Natural killer cell treated with Interleukin-12 subunit alpha and Interleukin-12 subunit beta and Interleukin-15 and Interleukin-18, amount 100 ng/mL, for 72 hours (primary cell): ENCODE results near the gene MAP4K2. TPM values are rescaled to one million over a fixed set of nuclear protein-coding genes. Genes with fewer than 3 reads are reported as not detected.

Source experiments
- ATAC-seq, 2 donors: fragments of 150-1000 bp; cut with Tn5 transposase in 1 of 2; sonication (Bioruptor Pico), chemical (Tn5 transposase) in 1 of 2; 2 replicates each; pipeline ENCODE4 v1.10.0; 2021
- DNase-seq: peaks from one replicate; pipeline ENCODE4 v3.0.0; 2022; ENCODE audit warnings: low spot score
- H3K27ac Mint-ChIP-seq, 2 donors: 1 replicate in 1 of 2; 2 replicates in 1 of 2; pipeline ENCODE4 v1.8.0; 2022; ENCODE audit warnings: mixed read lengths in 2 of 2, mild to moderate bottlenecking in 1 of 2, moderate library complexity in 1 of 2
- H3K27me3 Mint-ChIP-seq, 2 donors: 1 replicate in 1 of 2; 2 replicates in 1 of 2; pipeline ENCODE4 v1.8.0; 2022; ENCODE audit warnings: mixed read lengths in 2 of 2
- H3K36me3 Mint-ChIP-seq: one replicate; pipeline ENCODE4 v1.8.0; 2022; ENCODE audit warnings: mixed read lengths
- H3K4me1 Mint-ChIP-seq, 2 donors: 1 replicate in 1 of 2; 2 replicates in 1 of 2; pipeline ENCODE4 v1.8.0; 2022; ENCODE audit warnings: low read depth in 2 of 2, mixed read lengths in 2 of 2, mild to moderate bottlenecking in 1 of 2
- H3K4me3 Mint-ChIP-seq: one replicate; pipeline ENCODE4 v1.8.0; 2022; ENCODE audit warnings: mixed read lengths
- H3K9me3 Mint-ChIP-seq: 2 replicates; pipeline ENCODE4 v1.8.0; 2022; ENCODE audit warnings: mixed read lengths
- total RNA-seq, 2 donors: library from RNA; stranded (reverse); gene quantifications; one replicate each; pipeline ENCODE4 v1.2.3, GENCODE V29; 2022

The MAP4K2 gene
- total RNA-seq, 2 donors from 2014 or later = 17.6 to 47.1 TPM

DNA sequence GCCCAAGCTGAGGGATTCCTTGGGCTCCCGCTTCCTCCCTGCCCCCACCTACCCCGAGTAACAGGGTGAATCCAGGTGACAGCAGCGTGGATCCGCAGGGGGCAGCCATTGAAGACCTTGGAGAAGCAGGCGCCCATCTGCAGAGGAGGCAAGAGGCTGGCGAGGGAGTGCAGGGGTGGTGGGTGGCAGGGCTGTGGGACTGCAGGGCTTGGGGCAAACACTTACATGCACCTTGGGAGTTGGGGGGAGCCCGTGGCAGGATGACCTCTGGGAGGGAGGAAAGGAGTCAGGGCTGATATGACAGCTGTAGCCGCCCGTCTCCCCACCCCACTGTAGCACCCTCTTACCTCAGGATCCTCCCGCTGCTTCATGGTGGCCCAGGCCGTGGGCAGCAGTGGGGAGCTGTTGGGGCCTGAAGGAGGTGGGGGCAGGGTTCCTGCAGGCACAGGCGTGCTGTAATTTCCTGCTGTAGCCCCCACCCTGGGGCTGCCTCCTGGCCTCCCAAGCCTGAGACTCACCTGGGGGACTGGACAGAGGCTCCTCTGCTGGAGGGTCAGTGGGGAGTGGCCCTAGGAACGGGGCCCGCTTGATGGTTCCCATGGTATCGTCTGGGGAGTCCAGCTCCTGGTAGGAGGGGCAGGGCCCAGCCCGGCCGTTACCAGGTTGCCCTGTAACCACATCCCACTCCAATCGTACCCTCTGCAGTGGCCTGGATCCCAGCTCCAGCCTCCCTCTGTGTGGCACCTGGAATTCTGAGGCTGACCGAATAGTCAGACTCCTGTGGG, 6.1 kb downstream of the MAP4K2 start:
- Mint-ChIP-seq H3K4me3 (no peak overlapping the region), H3K27ac (no peak overlapping the region), H3K27me3 (no peaks in the 10 kb centered on the region), H3K4me1 (peaks cover 0 to 4% of the 10 kb centered on the region in 2 donors), H3K9me3 (no peaks in the 10 kb centered on the region), H3K36me3 (no peaks in the 10 kb centered on the region)
- DNase-seq (peak; percentile 56), ATAC-seq (no peak)

DNA sequence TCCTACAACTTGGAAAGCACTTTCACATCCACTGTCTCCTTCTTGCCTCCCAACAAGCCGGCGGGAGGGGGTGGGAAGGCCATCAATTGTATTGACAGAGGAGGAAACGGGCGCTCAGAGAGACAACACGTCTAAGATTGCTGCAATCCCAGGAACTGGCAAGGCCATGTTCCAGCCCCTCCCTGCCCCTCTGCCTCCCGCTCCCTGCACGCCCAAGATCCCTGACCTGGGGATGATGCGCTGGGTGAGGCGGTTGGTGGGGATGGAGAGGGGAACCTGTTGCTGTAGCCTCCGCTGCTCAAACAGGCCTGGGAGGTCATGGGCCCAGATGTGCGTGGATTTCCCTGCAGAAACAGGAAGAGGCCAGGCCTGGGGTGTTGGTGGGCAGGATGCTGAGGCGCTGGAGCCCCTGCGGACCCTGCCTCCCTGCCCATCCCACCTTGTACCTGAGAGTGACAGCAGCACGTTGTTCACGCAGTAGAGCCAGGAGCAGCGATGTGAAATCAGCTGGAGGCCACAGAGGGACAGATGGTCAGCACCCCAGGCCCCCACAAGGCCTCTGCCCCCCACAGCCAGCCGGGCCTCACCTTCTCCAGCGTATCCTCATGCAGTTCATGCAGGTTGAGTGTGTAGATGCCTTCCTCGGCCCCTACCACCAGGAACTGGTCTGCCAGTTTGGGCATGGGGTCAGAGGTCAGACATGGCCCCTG, 6.8 kb downstream of the MAP4K2 start:
- ATAC-seq (no peak), DNase-seq (peak; percentile 32)
- Mint-ChIP-seq H3K27ac (no peak overlapping the region), H3K4me1 (peaks cover 0 to 4% of the 10 kb centered on the region in 2 donors), H3K27me3 (no peaks in the 10 kb centered on the region), H3K4me3 (no peak overlapping the region), H3K36me3 (no peaks in the 10 kb centered on the region), H3K9me3 (no peaks in the 10 kb centered on the region)

DNA sequence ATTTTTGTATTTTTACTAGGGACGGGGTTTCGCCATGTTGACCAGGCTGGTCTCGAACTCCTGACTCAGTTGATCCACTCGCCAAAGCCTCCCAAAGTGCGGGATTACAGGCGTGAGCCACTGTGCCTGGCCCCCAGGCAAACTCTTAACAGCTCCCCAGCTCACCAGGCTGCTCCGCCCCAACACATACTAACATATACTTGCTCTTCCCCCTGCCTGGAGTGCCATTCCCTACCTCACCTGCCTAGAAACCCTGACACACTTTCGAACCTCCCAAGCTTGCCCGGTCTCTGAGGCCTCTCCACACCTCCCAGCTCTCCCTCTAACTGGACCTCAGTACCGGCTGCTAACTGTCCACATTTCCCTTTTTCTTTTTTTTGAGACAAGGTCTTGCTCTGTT, 8.5 kb downstream of the MAP4K2 start:
- DNase-seq = peak; percentile 41
- Mint-ChIP-seq H3K27me3 (no peaks in the 10 kb centered on the region), H3K27ac (peak overlapping the region in 1 of 2 donors; percentile 24), H3K36me3 (no peaks in the 10 kb centered on the region), H3K4me3 (no peak overlapping the region), H3K4me1 (peaks cover 0 to 4% of the 10 kb centered on the region in 2 donors), H3K9me3 (no peaks in the 10 kb centered on the region)
- ATAC-seq = no peak

DNA sequence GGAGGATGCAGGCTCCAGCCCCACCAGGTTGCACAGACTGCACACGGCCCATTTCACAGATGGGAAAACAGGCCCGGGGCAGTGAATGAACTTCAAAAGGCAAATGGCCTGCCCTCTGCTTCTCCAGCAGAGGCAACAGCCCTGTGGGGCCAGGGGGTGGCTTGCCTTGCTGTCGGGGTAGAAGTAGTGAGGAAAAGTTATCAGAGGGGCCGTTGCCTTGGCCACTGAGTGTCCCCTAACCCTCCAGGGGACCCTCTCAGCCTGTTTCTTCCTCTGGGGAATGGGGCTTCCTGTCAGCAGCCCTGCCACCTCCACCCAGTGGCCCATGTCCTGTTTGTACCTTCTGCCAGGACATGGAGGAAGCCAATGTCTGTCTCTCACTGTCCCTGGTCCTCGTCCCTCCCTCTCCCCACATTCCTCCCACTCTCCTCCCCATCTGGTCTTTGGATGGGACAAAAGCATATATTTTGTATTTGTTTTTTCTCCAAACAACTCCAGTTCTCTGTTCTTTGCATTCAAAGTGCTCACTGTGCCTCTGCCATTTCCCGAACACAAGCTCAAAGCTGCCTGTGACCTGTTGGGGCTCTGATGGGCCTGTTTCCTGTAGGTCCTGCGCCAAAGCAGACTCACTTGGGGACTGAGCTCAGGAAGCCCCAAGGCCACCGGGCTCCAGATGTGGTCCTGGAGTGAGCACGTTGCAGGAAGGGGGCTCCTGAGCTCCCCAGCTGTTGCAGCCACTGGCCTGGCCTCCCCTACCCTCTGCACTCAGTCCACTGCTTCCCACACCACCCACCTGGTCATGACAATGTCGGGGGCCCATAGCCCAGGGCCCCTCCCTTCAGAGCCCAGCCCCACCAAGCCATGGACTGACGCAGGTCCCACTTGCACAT, 9.5 kb downstream of the MAP4K2 start:
- Mint-ChIP-seq H3K4me3 (no peak overlapping the region), H3K36me3 (no peaks in the 10 kb centered on the region), H3K27ac (no peak overlapping the region), H3K4me1 (peaks cover 0 to 4% of the 10 kb centered on the region in 2 donors), H3K9me3 (no peaks in the 10 kb centered on the region), H3K27me3 (no peaks in the 10 kb centered on the region)
- ATAC-seq (no peak), DNase-seq (peak; percentile 53)

DNA sequence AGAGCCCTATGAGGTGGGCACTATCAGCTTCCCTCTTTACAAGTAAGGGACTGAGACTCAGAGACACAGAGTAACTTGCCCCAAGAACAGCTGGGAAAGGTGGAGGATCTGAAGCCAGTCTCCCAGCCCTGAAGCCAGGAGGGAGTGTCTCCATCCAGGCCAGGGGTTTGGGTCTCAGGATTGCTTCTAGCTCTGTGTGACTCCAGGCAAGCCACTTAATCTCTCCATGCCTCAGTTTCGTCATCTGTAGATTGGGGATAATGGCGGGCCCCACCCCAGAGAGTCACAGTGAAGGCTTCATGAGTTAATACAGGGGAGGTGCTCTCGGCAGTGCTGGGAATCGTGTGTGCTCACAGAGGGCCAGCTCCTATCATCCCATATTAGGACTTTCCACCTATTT, 10.5 kb downstream of the MAP4K2 start:
- Mint-ChIP-seq H3K9me3 (no peaks in the 10 kb centered on the region), H3K27ac (no peak overlapping the region), H3K4me1 (peaks cover 0 to 4% of the 10 kb centered on the region in 2 donors), H3K4me3 (no peak overlapping the region), H3K36me3 (no peaks in the 10 kb centered on the region), H3K27me3 (no peaks in the 10 kb centered on the region)
- DNase-seq (peak; percentile 28), ATAC-seq (no peak)

DNA sequence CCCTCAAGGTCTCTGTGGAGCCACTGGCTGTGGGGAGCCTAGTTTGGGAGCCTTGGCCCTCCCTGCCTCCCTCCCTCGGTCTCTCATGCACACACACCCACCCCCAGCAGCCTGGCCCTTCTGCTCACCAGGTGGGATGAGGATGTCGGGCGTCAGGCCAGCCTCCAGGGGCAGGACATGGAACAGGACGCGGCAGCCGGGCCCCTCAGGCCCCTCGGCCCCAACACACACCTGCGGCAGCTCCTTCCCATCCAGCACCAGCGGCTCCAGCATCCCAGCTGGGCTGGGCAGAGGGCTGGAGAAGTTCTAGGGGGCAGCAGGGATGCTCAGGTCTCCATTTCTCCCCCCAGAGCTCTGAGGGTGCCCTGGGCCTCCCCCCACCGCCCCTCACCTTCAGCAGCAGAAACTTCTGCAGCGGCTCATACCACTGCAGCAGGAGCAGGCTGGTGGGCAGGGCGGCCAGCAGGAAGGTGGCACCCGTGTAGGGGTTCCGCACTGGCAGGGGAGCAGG, 11.2 kb downstream of the MAP4K2 start:
- no peak overlapping the region for H3K27ac Mint-ChIP-seq
- no peaks in the 10 kb centered on the region for H3K36me3 Mint-ChIP-seq
- ATAC-seq (no peak), DNase-seq (peak; percentile 51)
- H3K4me3 Mint-ChIP-seq = no peak overlapping the region
- H3K27me3 Mint-ChIP-seq = no peaks in the 10 kb centered on the region
- H3K4me1 Mint-ChIP-seq = peaks cover 0 to 4% of the 10 kb centered on the region in 2 donors
- no peaks in the 10 kb centered on the region for H3K9me3 Mint-ChIP-seq

DNA sequence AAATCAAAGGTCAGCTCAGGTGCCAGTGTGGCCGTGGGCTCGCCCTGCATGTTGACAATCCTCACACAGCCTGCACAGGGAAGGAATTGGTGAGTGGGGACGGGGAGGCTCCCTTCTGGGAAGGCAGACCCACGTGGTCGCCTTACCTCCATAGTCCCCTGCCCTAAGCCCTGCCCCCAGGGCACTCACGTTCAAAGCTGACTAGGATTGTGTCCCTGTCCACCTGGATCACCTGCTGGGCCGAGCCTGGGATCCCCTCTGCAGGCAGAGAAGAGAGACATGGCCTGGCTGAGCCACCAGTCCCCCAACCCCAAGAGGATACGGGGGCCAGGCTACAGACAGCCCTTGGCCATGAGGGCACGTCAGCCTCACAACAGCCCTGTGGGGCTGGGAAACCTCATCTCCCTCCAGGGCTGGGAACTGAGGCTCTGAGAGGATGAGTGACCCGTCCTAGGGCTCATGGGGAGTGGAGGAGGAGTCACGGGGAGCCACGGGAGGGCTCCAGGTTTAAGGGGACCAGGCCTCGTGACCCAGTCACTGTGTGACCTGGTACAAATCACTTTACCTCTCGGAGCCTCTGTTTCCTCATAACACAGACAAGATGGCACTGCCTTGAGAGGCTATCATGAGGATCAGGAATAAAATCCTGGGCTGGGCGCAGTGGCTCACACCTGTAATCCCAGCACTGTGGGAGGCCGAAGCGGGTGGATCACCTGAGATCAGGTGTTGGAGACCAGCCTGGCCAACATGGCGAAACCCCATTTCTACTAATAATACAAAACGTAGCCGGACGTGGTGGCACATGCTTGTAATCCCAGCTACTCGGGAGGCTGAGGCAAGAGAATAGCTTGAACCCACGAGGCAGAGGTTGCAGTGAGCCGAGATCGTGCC, 12.6 kb downstream of the MAP4K2 start:
- Mint-ChIP-seq H3K36me3 (no peaks in the 10 kb centered on the region), H3K27me3 (no peaks in the 10 kb centered on the region), H3K27ac (no peak overlapping the region), H3K4me1 (peaks cover 0 to 4% of the 10 kb centered on the region in 2 donors), H3K9me3 (no peaks in the 10 kb centered on the region), H3K4me3 (no peak overlapping the region)
- ATAC-seq = no peak
- DNase-seq = peak; percentile 52

DNA sequence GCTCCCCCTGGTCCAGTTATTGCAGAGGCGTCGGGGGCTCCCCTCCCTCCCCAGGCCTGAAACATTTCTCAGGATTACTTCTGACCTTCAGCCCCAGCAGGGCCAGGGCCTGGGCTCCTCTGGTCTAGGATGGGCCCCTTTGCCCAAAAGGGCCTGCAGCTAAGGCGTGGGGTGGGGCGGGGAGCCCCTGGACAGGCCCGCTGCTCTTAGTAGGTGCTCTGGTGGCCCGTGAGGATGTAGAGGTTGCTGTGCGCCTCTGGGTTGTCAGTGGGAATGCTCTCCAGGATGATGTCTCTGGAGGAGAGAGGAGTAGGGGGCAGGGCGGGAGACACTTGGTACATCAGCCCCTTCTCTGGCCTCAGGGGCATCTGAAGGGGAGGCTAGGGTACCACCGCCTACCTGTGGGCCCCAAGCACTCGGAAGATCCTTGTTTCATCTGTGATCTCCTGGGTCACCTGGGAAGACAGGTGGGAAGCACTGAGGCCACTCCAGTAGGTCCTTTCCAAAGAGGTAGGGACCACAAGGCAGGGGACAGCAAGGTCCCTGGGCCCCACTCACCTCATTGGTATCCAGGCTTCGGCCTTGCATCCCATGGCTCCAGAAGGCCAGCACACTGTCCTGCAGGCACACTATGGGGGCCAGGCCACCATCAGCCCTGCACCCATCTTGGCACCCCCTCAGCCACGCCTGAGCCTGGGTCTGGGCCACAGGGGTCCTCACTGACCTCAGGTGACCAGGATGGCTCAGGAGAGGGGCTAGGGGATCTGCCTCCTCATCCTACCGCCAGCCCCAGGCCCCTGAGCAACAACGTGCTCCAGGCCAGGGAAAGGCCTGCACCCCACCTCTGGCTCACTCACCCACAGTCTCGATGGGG, 13.4 kb downstream of the MAP4K2 start:
- H3K27me3 Mint-ChIP-seq = no peaks in the 10 kb centered on the region
- H3K36me3 Mint-ChIP-seq = no peaks in the 10 kb centered on the region
- ATAC-seq (no peak), DNase-seq (peak; percentile 54)
- H3K4me3 Mint-ChIP-seq = no peak overlapping the region
- no peaks in the 10 kb centered on the region for H3K4me1 Mint-ChIP-seq
- H3K9me3 Mint-ChIP-seq = no peaks in the 10 kb centered on the region
- H3K27ac Mint-ChIP-seq = no peak overlapping the region

DNA sequence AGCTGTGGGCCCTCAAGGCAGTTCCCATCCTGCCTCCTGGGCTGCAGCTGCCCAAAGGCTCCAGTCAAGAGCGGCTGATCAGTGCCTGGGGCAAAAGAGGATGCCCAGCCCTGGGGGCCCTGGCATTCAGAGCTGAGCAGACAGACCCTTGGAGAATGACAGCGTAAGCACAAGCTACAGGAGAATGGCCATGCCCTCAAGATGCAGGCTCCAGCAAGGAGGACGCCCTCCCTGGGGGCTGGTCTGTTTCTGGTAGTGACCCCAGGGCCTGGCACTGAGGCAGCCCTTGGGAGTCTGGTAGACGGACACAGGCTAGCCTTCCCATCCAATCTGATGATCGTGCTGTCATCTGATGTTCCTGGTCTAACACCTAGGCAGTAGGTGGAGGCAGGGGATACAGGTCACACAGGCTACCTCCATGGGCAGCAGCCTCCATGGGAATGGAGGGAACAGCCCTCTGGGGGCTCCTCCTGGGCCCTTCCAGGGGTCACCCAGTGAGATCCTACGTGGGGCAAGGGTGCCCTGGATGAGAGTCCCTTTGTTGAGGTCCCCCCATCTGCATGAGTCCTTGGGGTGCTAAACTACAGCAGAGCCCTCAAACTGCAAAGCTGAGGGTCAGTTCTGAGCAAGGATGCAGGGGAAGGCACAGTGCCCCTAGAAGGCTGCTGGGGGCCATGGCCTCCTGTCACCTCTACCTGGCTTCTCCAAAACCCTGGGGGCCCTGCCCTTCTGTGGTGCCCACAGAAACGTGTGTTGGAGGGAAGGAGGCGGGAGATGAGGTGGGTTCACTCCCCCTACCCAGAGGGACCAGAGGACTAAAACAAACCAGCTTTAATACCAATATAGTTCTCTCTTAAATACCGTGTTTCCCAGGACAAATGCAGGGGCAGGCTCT, 14.4 kb downstream of the MAP4K2 start:
- ATAC-seq (no peak), DNase-seq (peak; percentile 54)
- Mint-ChIP-seq H3K9me3 (no peaks in the 10 kb centered on the region), H3K36me3 (no peaks in the 10 kb centered on the region), H3K27ac (no peak overlapping the region), H3K4me1 (no peaks in the 10 kb centered on the region), H3K27me3 (no peaks in the 10 kb centered on the region), H3K4me3 (no peak overlapping the region)

DNA sequence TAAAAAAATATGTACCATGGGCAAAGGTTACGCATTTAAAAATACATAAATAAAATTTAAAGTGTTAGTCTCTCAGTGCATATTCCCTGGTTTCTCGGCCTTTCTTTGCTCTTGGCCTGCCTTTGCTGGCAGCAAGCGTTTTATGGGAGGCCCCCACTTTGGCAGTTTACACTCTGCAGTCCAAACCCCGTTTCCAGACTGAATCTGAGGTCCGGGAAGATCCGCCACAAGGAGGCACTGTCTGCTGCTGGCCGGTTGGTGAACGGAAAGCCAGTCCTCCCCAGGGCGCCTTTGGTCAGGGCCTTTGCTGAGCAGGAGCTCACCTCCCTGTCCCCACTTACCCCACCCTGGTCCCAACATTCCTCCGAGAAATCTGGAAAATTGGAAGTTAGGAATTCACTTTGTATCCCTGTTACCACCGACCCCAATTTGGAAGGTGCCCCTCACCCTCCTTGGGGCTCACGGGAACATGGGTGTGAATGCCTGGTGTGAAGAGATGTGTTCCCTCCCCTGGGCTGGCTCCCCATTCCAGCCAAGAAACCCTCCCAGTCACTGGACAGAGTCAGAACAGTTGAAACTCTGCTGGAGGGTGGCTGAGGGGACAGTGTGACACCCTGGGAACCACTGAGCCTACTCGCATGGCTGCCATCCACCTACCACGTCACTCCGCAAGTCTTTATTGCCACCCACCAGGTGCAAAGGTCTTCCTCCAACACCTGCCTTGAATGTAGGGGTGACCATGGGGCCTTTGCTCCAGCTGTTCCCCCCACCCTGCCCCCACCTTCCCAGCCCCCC, 15.3 kb downstream of the MAP4K2 start:
- no peaks in the 10 kb centered on the region for H3K27me3 Mint-ChIP-seq
- peak; percentile 62 for DNase-seq
- no peaks in the 10 kb centered on the region for H3K36me3 Mint-ChIP-seq
- no peaks in the 10 kb centered on the region for H3K9me3 Mint-ChIP-seq
- H3K4me1 Mint-ChIP-seq = no peaks in the 10 kb centered on the region
- peak; percentile 39 to 70 for ATAC-seq
- no peak overlapping the region for H3K27ac Mint-ChIP-seq
- no peak overlapping the region for H3K4me3 Mint-ChIP-seq

DNA sequence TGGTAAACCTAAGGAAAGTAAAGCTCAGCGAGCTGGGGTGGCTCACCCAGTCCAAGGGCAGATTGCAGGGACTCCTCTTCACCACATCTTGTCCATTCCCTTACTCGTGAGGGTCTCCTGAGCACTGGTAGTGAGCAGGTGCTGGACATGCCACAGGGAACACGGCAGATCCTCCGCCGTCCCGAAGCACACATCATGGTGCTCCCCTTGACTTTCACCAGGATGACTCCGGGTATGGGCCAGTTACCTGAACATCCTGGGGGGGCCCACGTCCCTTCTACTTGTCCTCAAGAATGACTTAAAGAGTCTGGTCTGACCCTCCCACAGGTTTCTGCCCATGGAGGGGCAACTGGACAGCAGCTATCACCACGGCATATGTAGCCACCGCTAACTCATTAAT, 16.7 kb downstream of the MAP4K2 start:
- Mint-ChIP-seq H3K27ac (no peak overlapping the region), H3K4me3 (no peak overlapping the region), H3K27me3 (no peaks in the 10 kb centered on the region), H3K9me3 (no peaks in the 10 kb centered on the region), H3K4me1 (no peaks in the 10 kb centered on the region), H3K36me3 (no peaks in the 10 kb centered on the region)
- DNase-seq (peak; percentile 20), ATAC-seq (no peak)
